Calu3 (cell line): Measurements from ENCODE around the gene NSDHL. TPM values are rescaled to one million over a fixed set of nuclear protein-coding genes. Genes with fewer than 3 reads are reported as not detected.
A peak's percentile ranks its signal among the peaks of the same experiment; 100 is the strongest.

Source experiments
- BruUV-seq: library from RNA; stranded (reverse); fragments of 400-500 nt; replicated peaks from 2 replicates; lab custom pipeline; 2021; lab: Mats Ljungman, UMichigan
- CTCF ChIA-PET: fragments of 300-600 bp; sonication (Branson Sonifier 250); formaldehyde crosslinking; loops from one replicate; lab custom pipeline; 2022; ENCODE audit warnings: antibody characterized with exemption; lab: Charles Lee
- DNase-seq: peaks from one replicate; pipeline ENCODE4 v3.0.0; 2022
- H3K27ac Mint-ChIP-seq: one replicate; pipeline ENCODE4 v1.8.0; 2022; ENCODE audit warnings: mixed read lengths; ENCODE audit not compliant: unreplicated experiment
- H3K27me3 Mint-ChIP-seq: one replicate; pipeline ENCODE4 v1.8.0; 2022; ENCODE audit warnings: mixed read lengths; ENCODE audit not compliant: unreplicated experiment
- H3K36me3 Mint-ChIP-seq: one replicate; pipeline ENCODE4 v1.8.0; 2022; ENCODE audit warnings: mild to moderate bottlenecking, moderate library complexity, mixed read lengths; ENCODE audit not compliant: insufficient read depth, unreplicated experiment
- H3K4me1 Mint-ChIP-seq: one replicate; pipeline ENCODE4 v1.8.0; 2022; ENCODE audit warnings: mild to moderate bottlenecking, low read depth, mixed read lengths; ENCODE audit not compliant: unreplicated experiment
- H3K4me3 Mint-ChIP-seq: one replicate; pipeline ENCODE4 v1.8.0; 2022; ENCODE audit warnings: mild to moderate bottlenecking, low read depth, moderate library complexity, mixed read lengths; ENCODE audit not compliant: unreplicated experiment
- H3K9me3 Mint-ChIP-seq: one replicate; pipeline ENCODE4 v1.8.0; 2022; ENCODE audit warnings: low read depth, mixed read lengths; ENCODE audit not compliant: unreplicated experiment
- CTCF ChIP-seq: fragments of 200-600 bp; IDR thresholded peaks from one replicate; pipeline ENCODE4 v1.8.0; 2022; ENCODE audit warnings: antibody characterized with exemption; ENCODE audit not compliant: unreplicated experiment
- intact Hi-C: fragments of 100-400 bp; cut with micrococcal nuclease; formaldehyde crosslinking; loops from one replicate; pipeline ENCODE4 v1.10.0; 2022; ENCODE audit not compliant: unreplicated experiment
- total RNA-seq: library from RNA; stranded (reverse); gene quantifications from 2 replicates; pipeline ENCODE4 v1.2.3, GENCODE V29; 2022

The NSDHL gene
- total RNA-seq, 1 experiment from 2014 or later, result 38.1 TPM

- H3K9me3 Mint-ChIP-seq, result no peaks in the 10 kb centered on the region
- no peak overlapping the region for H3K27ac Mint-ChIP-seq
- no peaks in the 10 kb centered on the region for H3K36me3 Mint-ChIP-seq
- no TSS peak for BruUV-seq
- no peak for TF ChIP-seq CTCF
- intact Hi-C loops, result loop anchor here (10.0 kb wide), 1 partner anchor 846 kb away; no protein-coding TSS in a partner anchor
- H3K4me3 Mint-ChIP-seq, result no peak overlapping the region
- CTCF ChIA-PET, result no interaction called here
- no peaks in the 10 kb centered on the region for H3K4me1 Mint-ChIP-seq
- no peak for DNase-seq
- H3K27me3 Mint-ChIP-seq, result peaks cover 95% of the 10 kb centered on the region
These were observed 20.5 kb upstream of the NSDHL start for GRCh38 chrX:152810403-152810802.

GRCh38 chrX:152813206-152813605 is 17.7 kb upstream of the NSDHL start:
- no peak overlapping the region for H3K4me3 Mint-ChIP-seq
- no peak for DNase-seq
- no TSS peak for BruUV-seq
- H3K4me1 Mint-ChIP-seq, result no peaks in the 10 kb centered on the region
- TF ChIP-seq CTCF, result no peak
- intact Hi-C loops, result loop anchor here (10.0 kb wide), 1 partner anchor 848 kb away; no protein-coding TSS in a partner anchor
- H3K9me3 Mint-ChIP-seq, result no peaks in the 10 kb centered on the region
- H3K27me3 Mint-ChIP-seq, result peaks cover 81% of the 10 kb centered on the region
- H3K36me3 Mint-ChIP-seq, result no peaks in the 10 kb centered on the region
- CTCF ChIA-PET, result no interaction called here
- no peak overlapping the region for H3K27ac Mint-ChIP-seq

GRCh38 chrX:152814048-152814447 is 16.8 kb upstream of the NSDHL start:
- no peak for TF ChIP-seq CTCF
- CTCF ChIA-PET, result no interaction called here
- Mint-ChIP-seq H3K27me3 (peaks cover 73% of the 10 kb centered on the region), H3K4me1 (no peaks in the 10 kb centered on the region), H3K4me3 (no peak overlapping the region), H3K27ac (no peak overlapping the region), H3K36me3 (no peaks in the 10 kb centered on the region), H3K9me3 (no peaks in the 10 kb centered on the region)
- BruUV-seq, result no TSS peak
- intact Hi-C loops, result loop anchor here (10.0 kb wide), 1 partner anchor 849 kb away; no protein-coding TSS in a partner anchor
- DNase-seq, result no peak

- Mint-ChIP-seq H3K4me3 (no peak overlapping the region), H3K27ac (no peak overlapping the region), H3K4me1 (no peaks in the 10 kb centered on the region), H3K9me3 (no peaks in the 10 kb centered on the region), H3K27me3 (peaks cover 41% of the 10 kb centered on the region), H3K36me3 (no peaks in the 10 kb centered on the region)
- TF ChIP-seq CTCF, result no peak
- DNase-seq, result peak; percentile 26
- CTCF ChIA-PET, result interaction anchor here (1.0 kb wide), 1 partner anchor 175 kb away, joined by 4 read pairs; no protein-coding TSS in a partner anchor
- intact Hi-C loops, result loop anchor here (5.0 to 10.0 kb wide), 3 partner anchors 852 to 1105 kb away; no protein-coding TSS in a partner anchor
- BruUV-seq, result no TSS peak
These were observed 13.6 kb upstream of the NSDHL start for GRCh38 chrX:152817078-152817764.
